Rectal smooth muscle tissue (tissue), 1 donor: ENCODE measurements around the gene SCAMP1.

Experiments
- H3K27ac ChIP-seq: one replicate; pipeline ENCODE4 v1.7.0; 2013; ENCODE audit warnings: low read depth, low read length, inconsistent platforms
- H3K27me3 ChIP-seq: one replicate; pipeline ENCODE4 v1.7.0; 2013; ENCODE audit warnings: low read length; ENCODE audit not compliant: control insufficient read depth, insufficient read depth
- H3K36me3 ChIP-seq: one replicate; pipeline ENCODE4 v1.7.0; 2013; ENCODE audit warnings: low read length; ENCODE audit not compliant: control insufficient read depth, insufficient read depth
- H3K4me1 ChIP-seq: one replicate; pipeline ENCODE4 v1.7.0; 2013; ENCODE audit warnings: low read length; ENCODE audit not compliant: control insufficient read depth, insufficient read depth
- H3K4me3 ChIP-seq: one replicate; pipeline ENCODE4 v1.7.0; 2013; ENCODE audit warnings: low read length
- H3K9ac ChIP-seq: one replicate; pipeline ENCODE4 v1.7.0; 2013; ENCODE audit warnings: low read length

SCAMP1 gene

GRCh38 chr5:78490709-78491485 lies 130.5 kb downstream of the SCAMP1 start:
- no peak overlapping the region for H3K9ac ChIP-seq
- no peak overlapping the region for H3K27ac ChIP-seq
- no peak overlapping the region for H3K4me3 ChIP-seq
- H3K36me3 ChIP-seq, result peaks cover 7% of the 10 kb centered on the region
- H3K4me1 ChIP-seq, result no peaks in the 10 kb centered on the region
- no peaks in the 10 kb centered on the region for H3K27me3 ChIP-seq

GRCh38 chr5:78492224-78492623 lies 131.8 kb downstream of the SCAMP1 start:
- no peaks in the 10 kb centered on the region for H3K27me3 ChIP-seq
- H3K4me3 ChIP-seq, result no peak overlapping the region
- H3K27ac ChIP-seq, result no peak overlapping the region
- H3K9ac ChIP-seq, result no peak overlapping the region
- H3K4me1 ChIP-seq, result no peaks in the 10 kb centered on the region
- peaks cover 7% of the 10 kb centered on the region for H3K36me3 ChIP-seq

DNA sequence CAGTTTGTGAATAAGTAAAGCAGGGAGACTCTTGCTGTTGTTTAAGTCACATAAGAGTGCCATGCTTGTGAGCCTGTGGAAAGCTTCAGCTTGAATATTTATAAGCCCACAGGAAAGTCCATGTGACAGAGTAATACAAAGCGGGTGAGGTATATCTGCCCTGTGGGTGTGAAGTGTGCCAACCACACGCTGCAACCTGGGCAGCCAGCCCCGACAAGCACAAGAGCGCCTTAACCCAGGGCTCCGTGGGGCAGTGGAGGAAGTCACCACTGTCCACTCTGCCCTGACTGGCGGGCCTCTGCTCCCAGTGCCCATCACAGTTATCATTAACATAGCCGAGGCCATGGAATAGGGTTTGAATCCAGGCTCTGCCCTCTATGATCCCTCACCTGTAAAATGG lies 132.2 kb downstream of the SCAMP1 start:
- Histone ChIP-seq H3K4me3 (no peak overlapping the region), H3K36me3 (peaks cover 7% of the 10 kb centered on the region), H3K27ac (no peak overlapping the region), H3K9ac (no peak overlapping the region), H3K4me1 (peaks cover 3% of the 10 kb centered on the region), H3K27me3 (no peaks in the 10 kb centered on the region)

DNA sequence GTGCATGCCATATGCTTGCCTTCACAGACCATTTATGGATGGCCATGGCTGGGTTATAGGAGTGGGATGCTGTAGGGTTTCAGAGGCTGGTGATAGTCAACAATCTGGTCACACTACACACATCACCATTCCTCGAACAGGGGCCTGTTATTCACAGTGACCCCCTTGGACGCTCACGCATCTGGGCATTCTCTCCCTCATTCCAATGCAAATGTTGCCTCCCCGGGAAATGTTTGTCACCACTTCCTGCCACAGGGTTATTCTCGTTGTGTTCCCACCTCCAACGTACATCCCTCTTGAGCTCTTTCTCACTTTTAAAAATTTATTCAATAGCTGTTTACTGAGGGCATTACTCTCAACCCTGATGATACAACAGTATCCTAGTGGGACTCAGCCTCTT lies 135.4 kb downstream of the SCAMP1 start:
- Histone ChIP-seq H3K4me3 (no peak overlapping the region), H3K36me3 (no peaks in the 10 kb centered on the region), H3K27me3 (no peaks in the 10 kb centered on the region), H3K9ac (no peak overlapping the region), H3K27ac (no peak overlapping the region), H3K4me1 (peaks cover 8% of the 10 kb centered on the region)

DNA sequence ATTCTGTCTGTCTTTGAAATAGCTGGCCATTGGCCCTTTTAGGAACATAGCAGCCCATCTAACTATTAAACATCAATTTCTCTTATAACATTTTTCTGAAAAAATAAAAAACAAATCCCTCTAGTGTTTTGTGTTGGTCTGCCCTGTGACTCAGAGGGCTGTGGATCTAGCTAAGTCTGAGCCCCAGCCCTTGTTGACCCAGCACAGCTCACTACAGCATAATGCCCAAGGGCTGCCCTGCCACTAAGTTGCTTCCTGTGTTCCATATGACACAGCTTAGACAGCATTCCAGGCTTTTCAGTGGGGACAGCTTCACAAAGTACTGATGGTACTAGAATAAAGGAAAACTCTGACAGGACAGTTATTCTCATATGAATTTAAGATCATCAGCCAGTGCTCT lies 136.0 kb downstream of the SCAMP1 start:
- H3K27me3 ChIP-seq, result no peaks in the 10 kb centered on the region
- no peak overlapping the region for H3K4me3 ChIP-seq
- H3K27ac ChIP-seq, result no peak overlapping the region
- peaks cover 8% of the 10 kb centered on the region for H3K4me1 ChIP-seq
- no peaks in the 10 kb centered on the region for H3K36me3 ChIP-seq
- no peak overlapping the region for H3K9ac ChIP-seq

GRCh38 chr5:78497573-78498533 lies 137.4 kb downstream of the SCAMP1 start:
- H3K4me3 ChIP-seq, result peak overlapping the region; percentile 2
- no peak overlapping the region for H3K27ac ChIP-seq
- H3K4me1 ChIP-seq, result peaks cover 14% of the 10 kb centered on the region
- H3K9ac ChIP-seq, result no peak overlapping the region
- H3K36me3 ChIP-seq, result no peaks in the 10 kb centered on the region
- H3K27me3 ChIP-seq, result no peaks in the 10 kb centered on the region

GRCh38 chr5:78499485-78499884 lies 139.1 kb downstream of the SCAMP1 start:
- Histone ChIP-seq H3K36me3 (no peaks in the 10 kb centered on the region), H3K4me3 (no peak overlapping the region), H3K27me3 (no peaks in the 10 kb centered on the region), H3K9ac (no peak overlapping the region), H3K27ac (no peak overlapping the region), H3K4me1 (peaks cover 22% of the 10 kb centered on the region)

DNA sequence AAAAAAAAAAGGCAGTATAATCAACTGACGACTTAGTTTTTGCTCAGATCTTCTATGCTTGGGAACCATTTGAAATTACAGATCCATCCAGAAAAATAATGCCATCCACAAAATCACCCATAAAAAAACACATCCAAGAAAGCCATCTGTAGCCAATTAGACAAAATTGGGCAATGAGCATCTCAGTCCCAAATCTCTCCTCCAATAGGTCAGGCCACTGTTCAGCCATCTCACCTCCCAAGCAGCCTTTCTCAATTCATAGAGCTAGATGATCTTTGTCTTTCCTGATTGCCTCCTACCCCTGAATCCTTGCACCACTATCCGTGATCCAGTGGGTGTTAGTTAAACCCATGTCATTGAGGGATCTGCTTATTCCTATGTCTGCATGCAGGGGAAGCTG lies 139.6 kb downstream of the SCAMP1 start:
- H3K4me1 ChIP-seq, result peaks cover 27% of the 10 kb centered on the region
- H3K9ac ChIP-seq, result no peak overlapping the region
- no peaks in the 10 kb centered on the region for H3K27me3 ChIP-seq
- no peaks in the 10 kb centered on the region for H3K36me3 ChIP-seq
- no peak overlapping the region for H3K27ac ChIP-seq
- no peak overlapping the region for H3K4me3 ChIP-seq

GRCh38 chr5:78500871-78501270 lies 140.5 kb downstream of the SCAMP1 start:
- no peak overlapping the region for H3K27ac ChIP-seq
- H3K4me3 ChIP-seq, result no peak overlapping the region
- H3K36me3 ChIP-seq, result no peaks in the 10 kb centered on the region
- H3K4me1 ChIP-seq, result peaks cover 35% of the 10 kb centered on the region
- no peak overlapping the region for H3K9ac ChIP-seq
- no peaks in the 10 kb centered on the region for H3K27me3 ChIP-seq

GRCh38 chr5:78501411-78502352 lies 141.3 kb downstream of the SCAMP1 start:
- Histone ChIP-seq H3K27ac (peak overlapping the region; percentile 38), H3K9ac (no peak overlapping the region), H3K4me1 (peaks cover 44% of the 10 kb centered on the region), H3K4me3 (no peak overlapping the region), H3K36me3 (no peaks in the 10 kb centered on the region), H3K27me3 (no peaks in the 10 kb centered on the region)

GRCh38 chr5:78503958-78504653 lies 143.7 kb downstream of the SCAMP1 start:
- Histone ChIP-seq H3K27me3 (no peaks in the 10 kb centered on the region), H3K9ac (no peak overlapping the region), H3K27ac (peak overlapping the region; percentile 82), H3K36me3 (no peaks in the 10 kb centered on the region), H3K4me1 (peaks cover 41% of the 10 kb centered on the region), H3K4me3 (peak overlapping the region; percentile 29)
